SK-N-SH (cell line): Measurements from ENCODE around the gene DIAPH2. TPM values are rescaled to one million over a fixed set of nuclear protein-coding genes. Genes with fewer than 3 reads are reported as not detected.

Experiments
- CTCF ChIA-PET: fragments of 300-600, 350-600 bp; formaldehyde crosslinking; extraction: SDS; loops from one replicate; lab custom pipeline; 2021; lab: Yijun Ruan, JAX
- POLR2A ChIA-PET: fragments of 350-600 bp; sonication (Branson Sonifier 250); formaldehyde crosslinking; extraction: SDS; loops from one replicate; lab custom pipeline; 2020; ENCODE audit warnings: antibody characterized with exemption, inconsistent platforms; lab: Yijun Ruan, JAX
- DNase-seq: peaks from one replicate; pipeline ENCODE4 v3.0.0; 2012
- H2AFZ ChIP-seq: fragments of 200-600 bp; sonication (generic); 2 replicates; pipeline ENCODE4 v1.8.1; 2016; ENCODE audit warnings: antibody characterized with exemption, mild to moderate bottlenecking, low read depth
- H3F3A ChIP-seq: fragments of 200-600 bp; sonication (generic); replicated peaks from 2 replicates; pipeline ENCODE3; 2016; ENCODE audit warnings: antibody characterized with exemption, mild to moderate bottlenecking; ENCODE audit not compliant: insufficient read depth
- H3K27ac ChIP-seq, 2 experiments: fragments of 200-500 bp in 1 of 2; fragments of 200-600 bp in 1 of 2; sonication (Bioruptor generic) in 1 of 2; sonication (generic), shearing (Covaris generic) in 1 of 2; 2 replicates each; pipeline versions ENCODE4 v1.5.1 to v1.6.1; 2014 to 2016; ENCODE audit warnings: low read depth in 2 of 2, inconsistent platforms in 1 of 2, low read length in 1 of 2, mild to moderate bottlenecking in 1 of 2, mixed read lengths in 1 of 2
- H3K27me3 ChIP-seq: fragments of 200-600 bp; sonication (generic), shearing (Covaris generic); 2 replicates; pipeline ENCODE4 v1.6.1; 2016; ENCODE audit warnings: mixed run types; ENCODE audit not compliant: insufficient read depth
- H3K36me3 ChIP-seq, 2 experiments: fragments of 200-500 bp in 1 of 2; fragments of 200-600 bp in 1 of 2; sonication (Bioruptor generic) in 1 of 2; sonication (generic) in 1 of 2; replicated peaks in 1 of 2; 2 replicates each; pipeline versions ENCODE3 to v1.5.1; 2014 to 2016; ENCODE audit warnings: low read length in 1 of 2, mild to moderate bottlenecking in 1 of 2; ENCODE audit not compliant: insufficient read depth in 2 of 2, control insufficient read depth in 1 of 2
- H3K4me1 ChIP-seq, 2 experiments: fragments of 200-500 bp in 1 of 2; fragments of 200-600 bp in 1 of 2; sonication (Bioruptor generic) in 1 of 2; sonication (generic), shearing (Covaris generic) in 1 of 2; 2 replicates each; pipeline versions ENCODE4 v1.5.1 to v1.6.1; 2014 to 2016; ENCODE audit warnings: low read depth in 1 of 2, low read length in 1 of 2, mixed run types in 1 of 2; ENCODE audit not compliant: insufficient read depth in 2 of 2, control insufficient read depth in 1 of 2
- H3K4me2 ChIP-seq: fragments of 200-600 bp; sonication (generic), shearing (Covaris generic); 2 replicates; pipeline ENCODE4 v1.6.1; 2017; ENCODE audit warnings: mixed run types
- H3K4me3 ChIP-seq, 2 experiments: fragments of 200-500 bp in 1 of 2; fragments of 200-600 bp in 1 of 2; sonication (Bioruptor generic) in 1 of 2; sonication (generic), shearing (Covaris generic) in 1 of 2; 2 replicates each; pipeline versions ENCODE4 v1.5.1 to v1.8.1; 2014 to 2016; ENCODE audit warnings: low read depth in 2 of 2, inconsistent platforms in 1 of 2, low read length in 1 of 2, mild to moderate bottlenecking in 1 of 2, mixed read lengths in 1 of 2, moderate library complexity in 1 of 2
- H3K79me2 ChIP-seq: fragments of 200-600 bp; sonication (generic); 2 replicates; pipeline ENCODE4 v1.8.1; 2017; ENCODE audit warnings: mild to moderate bottlenecking; ENCODE audit not compliant: insufficient read depth
- H3K9ac ChIP-seq: fragments of 200-600 bp; sonication (generic); 2 replicates; pipeline ENCODE4 v1.6.1; 2017; ENCODE audit warnings: mixed run types
- H3K9me2 ChIP-seq: fragments of 200-600 bp; sonication (generic); 2 replicates; pipeline ENCODE4 v1.6.1; 2017; ENCODE audit warnings: mixed run types
- H3K9me3 ChIP-seq: fragments of 200-600 bp; sonication (generic); 2 replicates; pipeline ENCODE4 v1.6.1; 2017; ENCODE audit warnings: mixed run types, mild to moderate bottlenecking, moderate library complexity
- H4K20me1 ChIP-seq: fragments of 200-600 bp; sonication (generic); 2 replicates; pipeline ENCODE4 v1.6.1; 2017; ENCODE audit warnings: mild to moderate bottlenecking, mixed run types; ENCODE audit not compliant: insufficient read depth
- CHD2 ChIP-seq: fragments of 150-350 bp; IDR thresholded peaks from 2 replicates; pipeline ENCODE4 v1.6.1; 2018; ENCODE audit warnings: low read length; ENCODE audit not compliant: partially characterized antibody
- EP300 ChIP-seq, 2 experiments: IDR thresholded peaks; 2 replicates each; pipeline versions ENCODE4 v1.4.0 to v1.6.1; 2012; ENCODE audit warnings: borderline replicate concordance in 1 of 2, low read depth in 1 of 2, low read length in 1 of 2
- EZH2phosphoT487 ChIP-seq: fragments of 200-600 bp; sonication (generic); IDR thresholded peaks from 2 replicates; pipeline ENCODE4 v1.6.1; 2017; ENCODE audit warnings: low read depth, mixed run types, mild to moderate bottlenecking, antibody characterized with exemption, moderate library complexity, borderline replicate concordance
- FOXJ3 ChIP-seq: sonication (generic); formaldehyde crosslinking; IDR thresholded peaks from 2 replicates; pipeline ENCODE4 v1.5.1; 2020; ENCODE audit warnings: mild to moderate bottlenecking, missing genetic modification reagents
- FOXM1 ChIP-seq: IDR thresholded peaks from 2 replicates; pipeline ENCODE4 v1.4.0; 2012; ENCODE audit warnings: low read depth, mild to moderate bottlenecking
- GATA2 ChIP-seq: sonication (generic); formaldehyde crosslinking; IDR thresholded peaks from 2 replicates; pipeline ENCODE4 v1.5.0; 2020; ENCODE audit warnings: mild to moderate bottlenecking, missing genetic modification reagents
- JUND ChIP-seq: IDR thresholded peaks from 2 replicates; pipeline ENCODE4 v1.4.0; 2012
- MEF2A ChIP-seq: IDR thresholded peaks from 2 replicates; pipeline ENCODE4 v1.4.0; 2012; ENCODE audit warnings: low read depth, borderline replicate concordance
- MXI1 ChIP-seq: IDR thresholded peaks from 2 replicates; pipeline ENCODE4 v1.6.1; 2012; ENCODE audit warnings: mild to moderate bottlenecking, low read depth, low read length, improper control_type of control experiment
- POLR2AphosphoS5 ChIP-seq: IDR thresholded peaks from 2 replicates; pipeline ENCODE4 v1.6.1; 2012; ENCODE audit warnings: low read depth, low read length
- RAD21 ChIP-seq: IDR thresholded peaks from 2 replicates; pipeline ENCODE4 v1.6.1; 2012; ENCODE audit warnings: mild to moderate bottlenecking, low read length
- RCOR1 ChIP-seq: fragments of 150-350 bp; IDR thresholded peaks from 2 replicates; pipeline ENCODE4 v1.6.1; 2017; ENCODE audit warnings: antibody characterized with exemption, low read length
- RFX5 ChIP-seq: IDR thresholded peaks from 2 replicates; pipeline ENCODE4 v1.6.1; 2012; ENCODE audit warnings: mild to moderate bottlenecking, improper control_type of control experiment, low read length
- TAF1 ChIP-seq: IDR thresholded peaks from 2 replicates; pipeline ENCODE4 v1.6.1; 2012; ENCODE audit warnings: low read depth, mild to moderate bottlenecking, low read length, moderate library complexity, borderline replicate concordance
- TEAD4 ChIP-seq: IDR thresholded peaks from 2 replicates; pipeline ENCODE4 v1.4.0; 2012; ENCODE audit warnings: mild to moderate bottlenecking, borderline replicate concordance; ENCODE audit not compliant: insufficient read depth
- WGBS: methylation state at CpG from one replicate; pipeline ENCODE4 v1.1.6; 2017; ENCODE audit warnings: low lambda C conversion rate; 5-methylcytosine and 5-hydroxymethylcytosine counted together
- polyA plus RNA-seq, 3 experiments: library from polyadenylated mRNA; depleted of rRNA; stranded (reverse); fragments of >200 nt; gene quantifications; 2 replicates each; pipeline ENCODE4 v1.2.3, GENCODE V29; 2012
- TF ChIP-seq, protein P1 (sequence below): IDR thresholded peaks from 2 replicates; pipeline ENCODE4; 2012
- TF ChIP-seq, protein P2 (sequence below): IDR thresholded peaks from 2 replicates; pipeline ENCODE4 v1.4.0; 2012; ENCODE audit warnings: low read depth
- TF ChIP-seq, protein P3 (sequence below): fragments of 150-350 bp; IDR thresholded peaks from 2 replicates; pipeline ENCODE4 v1.6.1; 2017; ENCODE audit warnings: antibody characterized with exemption, low read length, low read depth, borderline replicate concordance
- TF ChIP-seq, protein P4 (sequence below): IDR thresholded peaks from 2 replicates; pipeline ENCODE4 v1.4.0; 2012; ENCODE audit warnings: low read depth, borderline replicate concordance
- TF ChIP-seq, protein P5 (sequence below): fragments of 150-350 bp; IDR thresholded peaks from 2 replicates; pipeline ENCODE4 v1.6.1; 2016; ENCODE audit warnings: mild to moderate bottlenecking, low read depth, low read length

DIAPH2 gene
- polyA plus RNA-seq, 1 of the 3 experiments (the other 2 are of a cell fraction): 1.1 TPM

DNA sequence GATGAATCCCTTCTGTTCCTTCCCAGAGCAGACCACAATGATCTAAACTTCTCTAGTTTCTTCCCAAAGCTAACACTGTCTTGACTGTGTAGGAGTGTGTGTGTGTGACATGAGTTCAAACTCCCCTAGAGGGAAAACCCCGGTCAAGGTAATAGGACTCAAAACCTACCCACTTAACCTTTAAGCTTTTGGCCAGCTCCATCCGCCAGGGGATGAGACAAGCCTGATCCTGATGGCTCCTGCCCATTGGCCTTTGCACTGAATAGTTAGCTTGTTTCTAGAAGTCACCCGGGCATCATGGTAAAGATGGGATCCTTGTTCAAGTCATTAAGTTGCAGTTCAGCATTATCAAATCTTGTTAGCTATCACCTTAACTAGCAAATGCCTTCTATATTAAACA is 937.5 kb downstream of the DIAPH2 start (continued):
- TF ChIP-seq TAF1 (no peak), TEAD4 (no peak), JUND (no peak)
- TF ChIP-seq, protein P1, sequence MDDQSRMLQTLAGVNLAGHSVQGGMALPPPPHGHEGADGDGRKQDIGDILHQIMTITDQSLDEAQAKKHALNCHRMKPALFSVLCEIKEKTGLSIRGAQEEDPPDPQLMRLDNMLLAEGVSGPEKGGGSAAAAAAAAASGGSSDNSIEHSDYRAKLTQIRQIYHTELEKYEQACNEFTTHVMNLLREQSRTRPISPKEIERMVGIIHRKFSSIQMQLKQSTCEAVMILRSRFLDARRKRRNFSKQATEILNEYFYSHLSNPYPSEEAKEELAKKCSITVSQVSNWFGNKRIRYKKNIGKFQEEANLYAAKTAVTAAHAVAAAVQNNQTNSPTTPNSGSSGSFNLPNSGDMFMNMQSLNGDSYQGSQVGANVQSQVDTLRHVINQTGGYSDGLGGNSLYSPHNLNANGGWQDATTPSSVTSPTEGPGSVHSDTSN: no peak

DNA sequence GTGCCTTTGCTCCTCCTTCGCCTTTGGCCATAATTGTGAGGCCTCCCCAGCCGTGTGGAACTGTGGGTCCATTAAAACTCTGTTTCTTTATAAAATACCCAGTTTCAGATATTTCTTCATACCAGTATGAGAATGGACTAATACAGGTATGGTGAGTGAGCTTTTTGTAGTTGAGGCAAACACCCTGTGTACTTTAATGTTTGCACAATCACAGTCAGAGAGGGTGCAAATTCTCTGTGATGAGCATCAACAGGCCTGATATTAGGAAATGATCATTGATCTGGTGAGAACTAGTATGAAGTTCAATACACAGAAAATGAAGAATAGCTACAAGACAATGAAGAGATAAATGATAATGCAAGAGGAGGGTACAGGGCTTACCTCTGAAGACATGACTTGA is 943.7 kb downstream of the DIAPH2 start:
- Histone ChIP-seq H3K9ac (no peak overlapping the region), H3K4me2 (no peak overlapping the region), H3K4me1 (peaks cover 0 to 2% of the 10 kb centered on the region in 2 experiments; a peak in 1 of 4 replicates), H2AFZ (no peak overlapping the region), H3K79me2 (no peaks in the 10 kb centered on the region), H3K27ac (no peak overlapping the region), H4K20me1 (no peaks in the 10 kb centered on the region), H3K9me3 (no peaks in the 10 kb centered on the region), H3K9me2 (no peaks in the 10 kb centered on the region), H3K27me3 (0 out of 2 replicates have a peak, but pooled peaks cover 5% of the 10 kb centered on the region), H3K36me3 (no peaks in the 10 kb centered on the region), H3F3A (no peaks in the 10 kb centered on the region), H3K4me3 (no peak overlapping the region)
- DNase-seq: no peak
- CTCF ChIA-PET: interaction anchor here (0.7 kb wide), 1 partner anchor 184 kb away, joined by 3 read pairs; no protein-coding TSS in a partner anchor
- WGBS: 55% methylated on average over 2 of the region's 2 CpGs
- POLR2A ChIA-PET: no interaction called here
- TF ChIP-seq, protein P2, sequence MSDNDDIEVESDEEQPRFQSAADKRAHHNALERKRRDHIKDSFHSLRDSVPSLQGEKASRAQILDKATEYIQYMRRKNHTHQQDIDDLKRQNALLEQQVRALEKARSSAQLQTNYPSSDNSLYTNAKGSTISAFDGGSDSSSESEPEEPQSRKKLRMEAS: no peak
- no peak for TF ChIP-seq FOXM1
- no peak for TF ChIP-seq RFX5
- no peak for TF ChIP-seq RAD21
- no peak for TF ChIP-seq RCOR1
- no peak for TF ChIP-seq MEF2A
- no peak for TF ChIP-seq GATA2 (CRISPR knock-in tag)
- TF ChIP-seq POLR2AphosphoS5: no peak
- TF ChIP-seq EZH2phosphoT487: no peak
- TF ChIP-seq, protein P1: no peak
- TF ChIP-seq, protein P3, sequence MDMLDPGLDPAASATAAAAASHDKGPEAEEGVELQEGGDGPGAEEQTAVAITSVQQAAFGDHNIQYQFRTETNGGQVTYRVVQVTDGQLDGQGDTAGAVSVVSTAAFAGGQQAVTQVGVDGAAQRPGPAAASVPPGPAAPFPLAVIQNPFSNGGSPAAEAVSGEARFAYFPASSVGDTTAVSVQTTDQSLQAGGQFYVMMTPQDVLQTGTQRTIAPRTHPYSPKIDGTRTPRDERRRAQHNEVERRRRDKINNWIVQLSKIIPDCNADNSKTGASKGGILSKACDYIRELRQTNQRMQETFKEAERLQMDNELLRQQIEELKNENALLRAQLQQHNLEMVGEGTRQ: no peak
- TF ChIP-seq JUND: no peak
- TF ChIP-seq EP300 (IDR thresholded peaks at IDR 0.05; ENCODE audit: borderline replicate concordance in 1 of 2, low read depth in 1 of 2, low read length in 1 of 2): no peak
- TF ChIP-seq, protein P4, sequence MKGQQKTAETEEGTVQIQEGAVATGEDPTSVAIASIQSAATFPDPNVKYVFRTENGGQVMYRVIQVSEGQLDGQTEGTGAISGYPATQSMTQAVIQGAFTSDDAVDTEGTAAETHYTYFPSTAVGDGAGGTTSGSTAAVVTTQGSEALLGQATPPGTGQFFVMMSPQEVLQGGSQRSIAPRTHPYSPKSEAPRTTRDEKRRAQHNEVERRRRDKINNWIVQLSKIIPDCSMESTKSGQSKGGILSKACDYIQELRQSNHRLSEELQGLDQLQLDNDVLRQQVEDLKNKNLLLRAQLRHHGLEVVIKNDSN: no peak
- no peak for TF ChIP-seq FOXJ3 (CRISPR knock-in tag)
- TF ChIP-seq MXI1: no peak
- TF ChIP-seq, protein P5, sequence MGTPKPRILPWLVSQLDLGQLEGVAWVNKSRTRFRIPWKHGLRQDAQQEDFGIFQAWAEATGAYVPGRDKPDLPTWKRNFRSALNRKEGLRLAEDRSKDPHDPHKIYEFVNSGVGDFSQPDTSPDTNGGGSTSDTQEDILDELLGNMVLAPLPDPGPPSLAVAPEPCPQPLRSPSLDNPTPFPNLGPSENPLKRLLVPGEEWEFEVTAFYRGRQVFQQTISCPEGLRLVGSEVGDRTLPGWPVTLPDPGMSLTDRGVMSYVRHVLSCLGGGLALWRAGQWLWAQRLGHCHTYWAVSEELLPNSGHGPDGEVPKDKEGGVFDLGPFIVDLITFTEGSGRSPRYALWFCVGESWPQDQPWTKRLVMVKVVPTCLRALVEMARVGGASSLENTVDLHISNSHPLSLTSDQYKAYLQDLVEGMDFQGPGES: no peak
- no peak for TF ChIP-seq CHD2
